ENCODE results near the gene POU2F2. TPM values are rescaled to one million over a fixed set of nuclear protein-coding genes. Genes with fewer than 3 reads are reported as not detected.

The POU2F2 gene
- total RNA-seq, 1 experiment from 2014 or later, result 2.9 TPM

- ChIA-PET POLR2A (ENCODE audit: unreplicated experiment) (no interaction called here), CTCF (interaction anchor here (0.6 to 0.9 kb wide), 3 partner anchors 44 to 308 kb away, joined by 3 to 14 read pairs (median 7); no protein-coding TSS in a partner anchor)
- no peaks in the 10 kb centered on the region for H3K9me3 ChIP-seq (ENCODE audit: insufficient read depth, low read depth)
- H4K20me1 ChIP-seq (ENCODE audit: insufficient read depth), result no peaks in the 10 kb centered on the region
- peak; percentile 97 for TF ChIP-seq CTCF (conservative IDR thresholded peaks at IDR 0.05)
- no peak for TF ChIP-seq EZH2 (IDR thresholded peaks at IDR 0.05; ENCODE audit: low read depth)
- no peaks in the 10 kb centered on the region for H3K9me2 ChIP-seq (ENCODE audit: insufficient read depth)
- intact Hi-C loops (cut with micrococcal nuclease; ENCODE audit: unreplicated experiment), result loop anchor here (1.0 to 5.0 kb wide), 7 partner anchors 52 to 300 kb away; partner anchors contain the start of genes MEGF8 and ZNF526
- no peaks in the 10 kb centered on the region for H3K36me3 ChIP-seq (ENCODE audit: low read depth)
- no peaks in the 10 kb centered on the region for H3K4me1 ChIP-seq (replicated peaks; ENCODE audit: insufficient read depth)
- BruUV-seq (replicated peaks), result no TSS peak
- peaks cover 6% of the 10 kb centered on the region; the same call in 1 of the 2 replicates for H3K27me3 ChIP-seq (ENCODE audit: insufficient read depth, low read depth)
- H3F3A ChIP-seq (ENCODE audit: insufficient read depth, low read depth), result no peaks in the 10 kb centered on the region
- DNase-seq, result peak in 1 of 2 experiments; percentile 83
- H2AFZ ChIP-seq, result no peak overlapping the region
- peak overlapping the region; percentile 71 for H3K4me2 ChIP-seq
- H3K27ac ChIP-seq, result no peak overlapping the region
- no peaks in the 10 kb centered on the region for H3K79me2 ChIP-seq (ENCODE audit: low read depth)
- H3K4me3 ChIP-seq, result peak overlapping the region; percentile 37; the same call in 1 of the 2 replicates
These were observed 744 bp upstream of the POU2F2 start for GRCh38 chr19:42132851-42133528.

GRCh38 chr19:42131149-42132029 is 857 bp downstream of the POU2F2 start:
- no peak for DNase-seq
- H3K36me3 ChIP-seq (ENCODE audit: low read depth), result no peaks in the 10 kb centered on the region
- no peak overlapping the region for H3K4me2 ChIP-seq
- no peak overlapping the region for H3K27ac ChIP-seq
- H3K9me2 ChIP-seq (ENCODE audit: insufficient read depth), result no peaks in the 10 kb centered on the region
- no peaks in the 10 kb centered on the region for H3K4me1 ChIP-seq (replicated peaks; ENCODE audit: insufficient read depth)
- CTCF ChIA-PET, result no interaction called here
- H3K79me2 ChIP-seq (ENCODE audit: low read depth), result no peaks in the 10 kb centered on the region
- no peaks in the 10 kb centered on the region for H3K9me3 ChIP-seq (ENCODE audit: insufficient read depth, low read depth)
- no peaks in the 10 kb centered on the region for H4K20me1 ChIP-seq (ENCODE audit: insufficient read depth)
- TF ChIP-seq CTCF (conservative IDR thresholded peaks at IDR 0.05), result no peak
- TF ChIP-seq EZH2 (IDR thresholded peaks at IDR 0.05; ENCODE audit: low read depth), result no peak
- intact Hi-C loops (cut with micrococcal nuclease; ENCODE audit: unreplicated experiment), result loop anchor here (2.0 to 5.0 kb wide), 3 partner anchors 53 to 193 kb away; partner anchors contain the start of genes MEGF8 and ZNF526
- no peak overlapping the region for H2AFZ ChIP-seq
- no peaks in the 10 kb centered on the region for H3F3A ChIP-seq (ENCODE audit: insufficient read depth, low read depth)
- POLR2A ChIA-PET (ENCODE audit: unreplicated experiment), result no interaction called here
- peaks cover 6% of the 10 kb centered on the region; the same call in 1 of the 2 replicates for H3K27me3 ChIP-seq (ENCODE audit: insufficient read depth, low read depth)
- no TSS peak for BruUV-seq (replicated peaks)
- H3K4me3 ChIP-seq, result no peak overlapping the region

GRCh38 chr19:42130254-42130573 is 2.0 kb downstream of the POU2F2 start:
- no peak overlapping the region for H3K4me2 ChIP-seq
- TF ChIP-seq EZH2 (IDR thresholded peaks at IDR 0.05; ENCODE audit: low read depth) (no peak), CTCF (conservative IDR thresholded peaks at IDR 0.05) (no peak)
- H4K20me1 ChIP-seq (ENCODE audit: insufficient read depth), result no peaks in the 10 kb centered on the region
- no peaks in the 10 kb centered on the region for H3F3A ChIP-seq (ENCODE audit: insufficient read depth, low read depth)
- no peak overlapping the region for H3K4me3 ChIP-seq
- no peaks in the 10 kb centered on the region for H3K36me3 ChIP-seq (ENCODE audit: low read depth)
- POLR2A ChIA-PET (ENCODE audit: unreplicated experiment), result no interaction called here
- H2AFZ ChIP-seq, result no peak overlapping the region
- intact Hi-C loops (cut with micrococcal nuclease; ENCODE audit: unreplicated experiment), result loop anchor here (5.0 kb wide), 1 partner anchor 92 kb away; the partner anchor contains the start of gene ZNF526
- no peaks in the 10 kb centered on the region for H3K4me1 ChIP-seq (replicated peaks; ENCODE audit: insufficient read depth)
- no peaks in the 10 kb centered on the region for H3K79me2 ChIP-seq (ENCODE audit: low read depth)
- H3K27ac ChIP-seq, result no peak overlapping the region
- H3K27me3 ChIP-seq (ENCODE audit: insufficient read depth, low read depth), result peaks cover 6% of the 10 kb centered on the region; the same call in 1 of the 2 replicates
- DNase-seq, result no peak
- H3K9me3 ChIP-seq (ENCODE audit: insufficient read depth, low read depth), result no peaks in the 10 kb centered on the region
- H3K9me2 ChIP-seq (ENCODE audit: insufficient read depth), result no peaks in the 10 kb centered on the region
- BruUV-seq (replicated peaks), result no TSS peak
- CTCF ChIA-PET, result no interaction called here
